DMS79 (cell line): Measurements from ENCODE around the gene TBX15.
"Not testable (repeated sequence)": the region's sequence is repeated elsewhere in the genome, so short reads cannot be mapped to it uniquely, and the experiment has no call there.

Source experiments
- DNase-seq: peaks from one replicate; lab custom pipeline; 2025; lab: John Stamatoyannopoulos, UW

TBX15 gene

GRCh38 chr1:118926261-118926660 is 61.9 kb downstream of the TBX15 start:
- no peak for DNase-seq

- DNase-seq = no peak
Observed at GRCh38 chr1:118925651-118926050, 62.5 kb downstream of the TBX15 start.

GRCh38 chr1:118923319-118923718 is 64.8 kb downstream of the TBX15 start:
- no peak for DNase-seq

- no peak for DNase-seq
Observed at GRCh38 chr1:118921994-118922393, 66.1 kb downstream of the TBX15 start.

GRCh38 chr1:118920124-118920717 is 67.9 kb downstream of the TBX15 start:
- no peak for DNase-seq

- no peak for DNase-seq
Observed at GRCh38 chr1:118918940-118919259, 69.2 kb downstream of the TBX15 start.

GRCh38 chr1:118918230-118918939 is 69.8 kb downstream of the TBX15 start:
- DNase-seq = no peak

- not testable (repeated sequence) for DNase-seq
Observed at GRCh38 chr1:118916346-118916745, 71.8 kb downstream of the TBX15 start.

- DNase-seq = no peak
Observed at GRCh38 chr1:118914379-118915161, 73.6 kb downstream of the TBX15 start.

GRCh38 chr1:118913818-118914217 is 74.3 kb downstream of the TBX15 start:
- no peak for DNase-seq

- DNase-seq = no peak
Observed at GRCh38 chr1:118912574-118912973, 75.6 kb downstream of the TBX15 start.

GRCh38 chr1:118911571-118911970 is 76.6 kb downstream of the TBX15 start:
- no peak for DNase-seq

- DNase-seq = no peak
Observed at GRCh38 chr1:118907466-118907865, 80.7 kb downstream of the TBX15 start.

GRCh38 chr1:118905671-118906070 is 82.5 kb downstream of the TBX15 start:
- DNase-seq = no peak

- DNase-seq = no peak
Observed at GRCh38 chr1:118905196-118905595, 82.9 kb downstream of the TBX15 start.

GRCh38 chr1:118902711-118903191 is 85.4 kb downstream of the TBX15 start:
- DNase-seq = no peak

GRCh38 chr1:118902299-118902698 is 85.8 kb downstream of the TBX15 start:
- DNase-seq = no peak

GRCh38 chr1:118900643-118901440 is 87.3 kb downstream of the TBX15 start:
- no peak for DNase-seq

- no peak for DNase-seq
Observed at GRCh38 chr1:118899340-118899739, 88.8 kb downstream of the TBX15 start.

GRCh38 chr1:118898712-118899111 is 89.4 kb downstream of the TBX15 start:
- DNase-seq = no peak

GRCh38 chr1:118896416-118896815 is 91.7 kb downstream of the TBX15 start:
- no peak for DNase-seq

- DNase-seq = no peak
Observed at GRCh38 chr1:118894836-118895235, 93.3 kb downstream of the TBX15 start.
